Right lobe of liver (tissue), 6 donors: Measurements from ENCODE around the gene CASP5. TPM values are rescaled to one million over a fixed set of nuclear protein-coding genes. Genes with fewer than 3 reads are reported as not detected.
A peak's percentile ranks its signal among the peaks of the same experiment; 100 is the strongest.

Source experiments
- ATAC-seq, 4 donors: fragments of 200-7000 bp; cut with Tn5 transposase; one replicate each; pipeline ENCODE4 v1.9.1; 2020; ENCODE audit warnings: mild to moderate bottlenecking in 4 of 4, moderate library complexity in 4 of 4
- DNase-seq, 3 donors: peaks; one replicate each; pipeline ENCODE4 v3.0.0-alpha.2; 2020
- H3K27ac ChIP-seq, 3 donors: fragments of 200-600 bp; one replicate each; pipeline ENCODE4 v1.8.0; 2022
- H3K27me3 ChIP-seq, 2 donors: fragments of 200-600 bp; one replicate each; pipeline ENCODE4 v1.8.0; 2022
- H3K36me3 ChIP-seq, 4 donors: fragments of 200-600 bp; sonication (generic) in 1 of 4; one replicate each; pipeline versions ENCODE4 v1.5.1 to v1.8.0; 2017 to 2022; ENCODE audit warnings: control low read depth in 1 of 4
- H3K4me1 ChIP-seq, 4 donors: fragments of 200-600 bp; sonication (generic) in 1 of 4; one replicate each; pipeline versions ENCODE4 v1.5.1 to v1.8.0; 2017 to 2022; ENCODE audit warnings: control low read depth in 1 of 4
- H3K4me3 ChIP-seq, 3 donors: fragments of 200-600 bp; one replicate each; pipeline ENCODE4 v1.8.0; 2022
- H3K9me3 ChIP-seq, 4 donors: fragments of 200-600 bp; sonication (generic) in 1 of 4; one replicate each; pipeline versions ENCODE4 v1.5.1 to v1.8.0; 2017 to 2022; ENCODE audit warnings: control low read depth in 1 of 4
- POLR2A ChIP-seq: fragments of 450-650 bp; IDR thresholded peaks from one replicate; pipeline ENCODE4 v1.6.1; 2017; ENCODE audit warnings: antibody characterized with exemption, mild to moderate bottlenecking
- WGBS: methylation state at CpG from one replicate; pipeline ENCODE4 v1.1.6; 2018; ENCODE audit warnings: low coverage, low lambda C conversion rate; ENCODE audit not compliant: insufficient coverage; ENCODE audit errors: missing lambda C conversion rate; 5-methylcytosine and 5-hydroxymethylcytosine counted together
- intact Hi-C, 2 donors: fragments of 100-400 bp; cut with DNase I; formaldehyde crosslinking; loops; one replicate each; pipeline versions ENCODE4 v1.11.2 to v1.14.1; 2022
- total RNA-seq, 6 experiments: library from RNA; depleted of rRNA in 2 of 6; stranded (reverse); fragments of >200 nt in 2 of 6; fragmentation: NEBNext Ultra II Directional in 3 of 6; extraction: Animal tissue kit (Norgen Biotek cat#: 25700) in 3 of 6; gene quantifications; one replicate each; pipeline versions ENCODE4 v1.1.0 to v1.2.4, GENCODE V29; 2016 to 2023
- TF ChIP-seq, protein P1 (sequence below), 4 donors: fragments of 200-600 bp in 3 of 4; fragments of 450-650 bp in 1 of 4; IDR thresholded peaks; one replicate each; pipeline versions ENCODE4 v1.5.1 to v1.8.0; 2016 to 2022; ENCODE audit warnings: antibody characterized with exemption in 4 of 4, mild to moderate bottlenecking in 2 of 4
- donor health status: DM: no; HTN: yes; CAD: no.
- donor health status: DM: no; HTN: no; CAD: no.
- donor health status: DM: no; HTN: no; CAD: no.
- donor health status: DM: no; HTN: yes; CAD: no.
- donor health status: DM: no; HTN: yes; CAD: no.

The CASP5 gene
- total RNA-seq, 6 experiments from 2014 or later = 0.27 to 0.50 (median 0.35) TPM; not detected in 3

DNA sequence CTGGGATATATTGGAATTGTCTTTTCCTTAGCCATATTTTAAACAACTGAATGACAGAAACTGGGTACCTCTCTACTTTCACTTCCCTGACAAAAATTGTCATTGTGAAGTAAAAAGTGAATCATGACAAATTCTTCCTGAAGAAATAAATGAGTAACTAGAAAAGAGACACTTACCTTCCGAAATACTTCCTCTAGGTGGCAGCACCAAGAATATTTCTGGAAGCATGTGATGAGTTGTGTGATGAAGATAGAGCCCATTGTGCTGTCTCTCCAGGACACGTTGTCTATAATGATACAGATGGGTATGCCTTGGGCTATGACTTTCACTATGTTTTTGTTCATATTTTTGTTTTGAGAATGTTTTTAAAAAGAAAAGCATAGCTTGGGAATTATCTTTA, 76.1 kb downstream of the CASP5 start:
- 0% methylated on average over 2 of the region's 2 CpGs for WGBS
- TF ChIP-seq POLR2A = no peak
- TF ChIP-seq, protein P1, sequence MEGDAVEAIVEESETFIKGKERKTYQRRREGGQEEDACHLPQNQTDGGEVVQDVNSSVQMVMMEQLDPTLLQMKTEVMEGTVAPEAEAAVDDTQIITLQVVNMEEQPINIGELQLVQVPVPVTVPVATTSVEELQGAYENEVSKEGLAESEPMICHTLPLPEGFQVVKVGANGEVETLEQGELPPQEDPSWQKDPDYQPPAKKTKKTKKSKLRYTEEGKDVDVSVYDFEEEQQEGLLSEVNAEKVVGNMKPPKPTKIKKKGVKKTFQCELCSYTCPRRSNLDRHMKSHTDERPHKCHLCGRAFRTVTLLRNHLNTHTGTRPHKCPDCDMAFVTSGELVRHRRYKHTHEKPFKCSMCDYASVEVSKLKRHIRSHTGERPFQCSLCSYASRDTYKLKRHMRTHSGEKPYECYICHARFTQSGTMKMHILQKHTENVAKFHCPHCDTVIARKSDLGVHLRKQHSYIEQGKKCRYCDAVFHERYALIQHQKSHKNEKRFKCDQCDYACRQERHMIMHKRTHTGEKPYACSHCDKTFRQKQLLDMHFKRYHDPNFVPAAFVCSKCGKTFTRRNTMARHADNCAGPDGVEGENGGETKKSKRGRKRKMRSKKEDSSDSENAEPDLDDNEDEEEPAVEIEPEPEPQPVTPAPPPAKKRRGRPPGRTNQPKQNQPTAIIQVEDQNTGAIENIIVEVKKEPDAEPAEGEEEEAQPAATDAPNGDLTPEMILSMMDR (IDR thresholded peaks at IDR 0.05) = peak; percentile 55 to 65 (median 60)
- intact Hi-C loops = no loop called here
- Histone ChIP-seq H3K4me3 (no peak overlapping the region), H3K36me3 (peaks cover 12 to 42% (median 17%) of the 10 kb centered on the region in 4 donors), H3K4me1 (peaks cover 0 to 6% (median 2%) of the 10 kb centered on the region in 4 donors), H3K27ac (no peak overlapping the region), H3K9me3 (no peaks in the 10 kb centered on the region), H3K27me3 (no peaks in the 10 kb centered on the region)
- ATAC-seq = peak; percentile 77 to 84 (median 81)
- DNase-seq = no peak

Other genes starting within 250 kb of the CASP5 start
- not detected for gene CASP12, start 124.7 kb downstream of the CASP5 start, total RNA-seq
- 100 to 1,000 TPM in 3 of 6 experiments, 10 to 100 TPM in 3; 16.2 to 126 (median 74.8) TPM for gene CASP4, start 54.6 kb downstream of the CASP5 start, total RNA-seq
- gene CASP1, start 12.0 kb upstream of the CASP5 start, total RNA-seq = 10 to 100 TPM in 2 of 6 experiments, 1 to 10 TPM in 4; 3.7 to 19.2 (median 6.5) TPM
- gene CARD16, start 22.2 kb upstream of the CASP5 start, total RNA-seq = 10 to 100 TPM in 2 of 6 experiments, 1 to 10 TPM in 4; 1.8 to 12.8 (median 7.1) TPM
- not detected for gene CARD18, start 116.6 kb upstream of the CASP5 start, total RNA-seq